CD4-positive, alpha-beta T cell treated with Interleukin-15 for 1 hour (primary cell): Measurements from ENCODE around the gene SLC25A48.

Experiments
- DNase-seq: peaks from one replicate; pipeline ENCODE4 v3.0.0-alpha.2; 2020

SLC25A48 gene

GRCh38 chr5:135886136-135886535 is 51.7 kb downstream of the SLC25A48 start:
- DNase-seq = no peak

DNA sequence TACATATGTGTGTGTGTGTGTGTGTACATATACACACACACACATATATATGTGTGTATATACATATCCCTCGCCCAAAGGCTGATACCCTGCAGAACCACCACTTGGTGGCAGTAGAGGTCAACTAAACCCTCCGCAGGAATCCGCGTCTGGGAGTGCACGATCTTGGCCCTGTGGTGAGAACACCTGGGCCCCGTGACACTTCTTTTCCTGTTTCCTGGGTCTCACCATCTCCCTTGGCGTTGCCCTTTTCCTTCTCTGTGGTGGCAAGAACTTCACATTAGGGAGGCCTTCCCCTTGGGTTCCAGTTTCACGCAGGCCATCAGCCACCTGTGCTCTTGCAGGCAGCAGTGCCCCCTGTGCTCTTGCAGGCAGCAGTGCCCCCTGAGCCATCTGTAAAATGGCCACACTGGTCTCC is 53.0 kb downstream of the SLC25A48 start:
- peak; percentile 47 for DNase-seq

GRCh38 chr5:135887881-135888614 is 53.6 kb downstream of the SLC25A48 start:
- no peak for DNase-seq

- no peak for DNase-seq
Measured at GRCh38 chr5:135890296-135890695, 55.8 kb downstream of the SLC25A48 start.

GRCh38 chr5:135890867-135891266 is 56.4 kb downstream of the SLC25A48 start:
- no peak for DNase-seq

DNA sequence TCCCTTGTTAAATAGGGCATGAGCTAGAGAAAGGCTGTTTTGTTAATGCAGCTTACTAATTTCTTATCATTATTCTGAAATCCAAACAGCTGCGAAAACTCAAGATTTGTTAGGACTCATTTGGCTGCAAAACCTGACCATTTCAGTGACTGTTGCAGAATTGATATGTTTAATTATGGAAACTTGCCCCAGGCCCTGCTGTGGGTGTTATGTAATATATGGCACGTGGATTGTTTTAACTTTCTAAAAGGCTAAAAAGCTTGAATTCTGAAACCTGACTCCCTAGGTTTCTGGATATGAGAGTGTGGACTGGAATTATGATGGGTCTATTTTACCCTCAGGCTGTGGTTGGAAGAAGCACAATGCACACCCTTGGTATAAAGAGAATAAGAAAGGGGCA is 56.8 kb downstream of the SLC25A48 start:
- no peak for DNase-seq

DNA sequence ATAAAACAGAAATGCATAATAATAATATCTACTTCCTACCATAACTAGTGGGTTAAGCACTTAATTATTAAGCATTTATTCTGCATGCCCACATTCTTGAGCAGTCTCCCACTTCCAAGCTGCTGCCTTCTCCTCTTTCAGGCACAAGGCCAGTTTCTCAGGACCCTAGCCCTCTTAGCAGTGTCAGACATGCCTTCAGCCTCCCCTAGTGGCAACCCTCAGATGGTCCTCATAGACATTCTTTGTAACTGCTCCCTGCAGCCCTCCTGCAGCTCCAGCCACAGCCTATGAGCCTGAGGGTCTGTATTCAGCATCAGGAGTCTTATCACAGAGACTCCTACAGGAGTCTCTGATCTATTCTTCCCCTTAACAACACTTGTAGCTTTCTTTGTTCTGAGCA is 57.3 kb downstream of the SLC25A48 start:
- DNase-seq = no peak

- DNase-seq = no peak
Measured at GRCh38 chr5:135894276-135894675, 59.8 kb downstream of the SLC25A48 start.

GRCh38 chr5:135894789-135895188 is 60.3 kb downstream of the SLC25A48 start:
- DNase-seq = no peak

- DNase-seq = no peak
Measured at GRCh38 chr5:135895474-135896006, 61.1 kb downstream of the SLC25A48 start, which contains the start of gene IL9. IL9 (minus strand) TSS chr5:135895841; CDS start chr5:135895816, 25 bp downstream.

DNA sequence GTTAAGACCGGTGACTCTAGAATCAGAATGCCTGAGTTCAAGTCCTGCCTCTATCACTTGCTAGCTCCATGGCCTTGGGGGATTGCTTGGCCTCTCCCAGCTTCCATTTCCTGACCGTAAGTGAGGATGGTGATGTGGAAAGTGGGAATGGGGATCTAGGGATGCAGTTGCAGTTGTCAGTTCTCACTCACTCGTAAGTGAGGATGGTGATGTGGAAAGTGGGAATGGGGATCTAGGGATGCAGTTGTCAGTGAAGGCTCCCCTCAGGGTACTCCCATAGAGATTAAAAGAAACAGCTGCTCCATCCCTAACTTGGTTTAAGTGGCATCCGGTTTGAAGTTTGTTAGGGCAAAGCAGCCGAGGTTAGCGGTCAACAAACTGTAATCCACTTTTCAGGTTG is 64.2 kb downstream of the SLC25A48 start:
- no peak for DNase-seq

- DNase-seq = no peak
Measured at GRCh38 chr5:135900276-135900675, 65.8 kb downstream of the SLC25A48 start.

DNA sequence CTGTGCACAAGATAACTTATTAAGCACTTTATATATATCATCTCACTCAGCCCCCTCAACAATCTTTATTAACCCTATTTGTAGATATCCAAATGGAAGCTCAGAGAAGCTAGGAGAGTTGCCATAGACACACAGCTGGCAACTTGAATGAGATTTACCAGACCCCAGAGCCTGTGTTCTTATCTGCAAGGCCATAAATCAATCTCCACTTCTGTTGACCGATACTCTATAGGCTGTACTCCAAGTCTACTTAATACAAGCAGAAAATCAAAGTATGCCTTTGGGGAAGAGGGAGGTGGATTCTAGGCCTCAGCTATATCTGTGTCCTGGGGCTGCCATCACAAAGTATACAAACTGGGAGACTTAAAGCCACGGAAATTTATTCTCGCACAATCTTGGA is 67.2 kb downstream of the SLC25A48 start:
- no peak for DNase-seq

DNA sequence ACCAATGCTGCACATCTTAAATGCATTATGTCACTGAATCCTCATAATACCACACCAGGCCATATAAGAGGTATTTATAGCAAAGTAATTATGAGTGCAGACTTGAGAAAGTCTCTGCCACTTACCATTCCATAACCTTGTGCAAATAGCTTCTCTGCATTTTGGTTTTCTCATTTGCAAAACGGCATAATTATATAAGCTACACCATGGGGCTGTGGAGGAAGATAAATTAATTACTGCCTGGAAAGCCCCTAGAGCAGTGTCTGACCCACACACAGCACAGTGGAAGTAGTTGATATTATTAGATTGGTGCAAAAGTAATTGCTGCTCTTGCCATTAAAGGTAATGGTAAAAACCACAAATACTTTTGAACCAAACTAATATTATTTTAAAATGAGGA is 70.7 kb downstream of the SLC25A48 start:
- DNase-seq = no peak

GRCh38 chr5:135913713-135914626 is 79.5 kb downstream of the SLC25A48 start:
- no peak for DNase-seq

DNA sequence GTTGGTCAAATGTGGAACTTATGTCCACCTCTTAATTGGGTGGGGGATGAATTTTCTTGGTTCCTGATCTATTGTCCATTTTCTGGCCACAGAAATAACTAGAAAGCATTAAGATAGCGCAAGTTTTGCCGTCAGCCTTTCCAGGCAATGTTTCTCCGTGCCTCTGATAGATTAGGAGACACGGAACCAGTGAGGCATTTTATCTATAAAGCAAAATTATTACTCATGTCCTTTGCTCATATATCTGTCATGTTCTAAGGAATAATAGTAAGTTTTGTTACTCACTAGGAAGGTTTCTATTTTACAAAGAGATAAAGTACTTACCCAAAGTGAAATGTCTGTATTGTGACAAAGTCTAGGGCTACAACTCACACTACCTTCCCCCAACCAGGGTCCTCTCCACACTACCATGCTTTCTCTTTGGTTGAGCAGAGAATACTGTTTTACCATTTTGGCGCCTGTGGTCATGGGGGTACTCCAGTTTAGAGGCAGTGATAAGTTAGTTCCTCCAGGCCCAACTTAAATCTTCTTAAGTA is 81.1 kb downstream of the SLC25A48 start:
- DNase-seq = no peak

- DNase-seq = no peak
Measured at GRCh38 chr5:135916638-135917263, 82.3 kb downstream of the SLC25A48 start.

- DNase-seq = no peak
Measured at GRCh38 chr5:135920199-135920598, 85.7 kb downstream of the SLC25A48 start.

- DNase-seq = no peak
Measured at GRCh38 chr5:135921388-135921787, 86.9 kb downstream of the SLC25A48 start.

DNA sequence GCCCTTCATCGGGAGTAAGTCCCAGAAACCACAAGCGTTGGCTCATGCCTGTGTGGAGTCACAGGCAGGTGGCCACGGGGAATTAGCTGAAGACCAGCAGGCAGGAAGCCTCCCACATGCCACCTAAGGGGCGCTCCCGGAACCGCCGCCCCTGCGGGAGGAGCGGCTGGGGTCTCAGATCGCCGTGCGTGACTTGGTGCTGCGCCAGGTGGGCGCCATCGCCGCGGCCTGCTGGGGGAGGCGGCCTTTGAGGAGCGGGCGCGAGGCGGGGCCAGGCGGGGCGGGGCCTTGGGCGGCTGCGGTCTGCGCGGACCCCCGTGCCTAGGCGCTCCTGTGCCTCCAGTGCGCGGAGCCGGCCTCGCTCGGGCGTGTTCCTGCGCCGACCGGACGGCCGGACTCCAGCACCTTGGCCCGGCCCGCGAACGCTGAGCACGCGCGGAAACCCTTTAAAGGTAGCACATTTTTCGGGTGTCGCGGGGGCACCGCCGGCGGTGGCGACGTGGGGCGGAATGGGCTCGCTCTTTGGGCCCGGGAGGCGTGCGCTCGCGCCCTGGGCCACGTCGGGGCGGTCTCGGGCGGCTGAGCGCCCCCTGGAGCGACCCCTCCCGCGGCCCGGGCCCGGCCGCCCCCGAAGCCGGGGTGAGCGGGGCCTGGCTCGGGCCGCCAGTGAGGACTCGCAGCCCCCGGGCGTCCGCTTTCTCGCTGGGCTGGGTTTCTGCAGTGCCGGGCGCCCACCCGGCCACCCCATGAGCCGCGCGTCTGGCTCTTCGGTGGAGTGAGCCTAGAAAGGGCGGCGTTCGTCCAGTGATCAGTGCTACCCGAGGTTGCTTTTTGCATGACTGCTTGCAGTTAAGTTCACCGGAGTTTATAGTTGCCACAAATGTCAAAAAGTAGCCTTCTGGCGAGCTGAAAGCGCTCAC is 95.8 kb downstream of the SLC25A48 start:
- DNase-seq = no peak

DNA sequence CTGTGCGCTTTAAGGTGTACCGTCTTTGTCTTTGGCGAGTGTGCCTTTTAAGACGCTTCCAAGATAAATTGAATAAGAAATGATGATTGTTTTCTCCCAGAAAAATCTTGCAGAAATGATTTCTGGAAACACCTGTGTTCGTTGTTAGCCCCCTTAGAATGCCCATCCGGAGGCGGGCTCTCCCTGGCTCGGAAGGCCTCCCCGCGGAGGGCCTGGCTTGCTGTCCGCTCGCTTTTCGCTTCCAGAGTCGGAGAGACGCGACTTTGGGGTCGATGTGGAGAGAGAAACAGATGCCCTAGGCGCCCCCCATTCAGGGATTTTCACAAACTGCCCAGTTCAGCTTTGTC is 96.5 kb downstream of the SLC25A48 start:
- DNase-seq = no peak

DNA sequence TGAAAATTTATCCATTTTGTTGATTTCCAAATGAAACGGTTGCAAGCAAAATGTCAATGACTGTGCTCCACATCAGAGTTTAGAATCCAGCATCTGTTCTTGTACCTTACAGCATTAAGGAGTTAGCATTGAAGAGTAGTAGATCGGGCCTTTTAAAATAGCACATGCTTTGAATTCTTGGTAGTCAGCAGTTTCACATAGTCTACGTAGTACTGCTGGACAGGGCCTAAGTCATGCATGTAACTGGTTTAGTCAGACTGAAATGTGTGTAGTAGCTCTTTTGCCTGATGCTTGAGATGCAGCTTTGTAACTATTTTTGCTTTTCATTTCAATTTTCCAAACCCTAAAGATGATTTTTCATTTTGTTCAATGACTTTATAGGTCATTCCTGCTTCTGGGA is 100.5 kb downstream of the SLC25A48 start:
- no peak for DNase-seq
